Amniotic epithelial cell (primary cell): ENCODE results near the gene PHLDB1.

ENCODE experiments used
- DNase-seq: peaks from one replicate; pipeline ENCODE4 v3.0.0-alpha.2; 2010; ENCODE audit warnings: low read depth

Gene PHLDB1

DNA sequence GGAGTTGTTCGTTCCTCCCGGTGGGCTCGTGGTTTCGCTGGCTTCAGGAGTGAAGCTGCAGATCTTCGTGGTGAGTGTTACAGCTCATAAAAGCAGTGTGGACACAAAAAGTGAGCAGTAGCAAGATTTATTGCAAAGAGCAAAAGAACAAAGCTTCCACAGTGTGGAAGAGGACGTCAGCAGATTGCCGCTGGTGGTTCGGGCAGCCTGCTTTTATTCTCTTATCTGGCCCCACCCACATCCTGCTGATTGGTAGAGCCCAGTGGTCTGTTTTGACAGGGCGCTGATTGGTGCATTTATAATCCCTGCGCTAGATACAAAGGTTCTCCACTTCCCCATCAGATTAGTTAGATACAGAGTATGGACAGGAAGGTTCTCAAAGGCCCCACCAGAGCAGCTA lies 80.9 kb downstream of the PHLDB1 start:
- peak; percentile 17 for DNase-seq

DNA sequence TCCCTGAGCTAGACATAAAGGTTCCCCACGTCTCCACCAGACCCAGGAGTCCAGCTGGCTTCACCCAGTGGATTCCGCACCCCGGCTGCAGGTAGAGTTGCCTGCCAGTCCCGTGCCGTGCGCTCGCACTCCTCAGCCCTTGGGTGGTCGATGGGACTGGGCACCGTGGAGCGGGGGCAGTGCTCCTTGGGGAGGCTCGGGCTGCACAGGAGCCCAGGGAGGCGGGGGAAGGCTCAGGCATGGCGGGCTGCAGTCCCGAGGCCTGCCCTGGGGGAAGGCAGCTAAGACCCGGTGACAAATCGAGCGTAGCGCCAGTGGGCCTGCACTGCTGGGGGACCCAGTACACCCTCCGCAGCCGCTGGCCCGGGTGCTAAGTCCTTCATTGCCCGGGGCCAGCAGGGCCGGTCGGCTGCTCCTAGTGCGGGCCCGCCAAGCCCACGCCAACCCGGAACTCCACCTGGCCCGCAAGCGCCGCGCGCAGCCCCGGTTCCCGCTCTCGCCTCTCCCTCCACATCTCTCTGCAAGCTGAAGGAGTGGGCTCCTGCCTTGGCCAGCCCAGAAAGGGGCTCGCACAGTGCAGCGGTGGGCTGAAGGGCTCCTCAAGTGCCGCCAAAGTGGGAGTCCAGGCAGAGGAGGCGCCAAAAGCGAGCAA lies 81.6 kb downstream of the PHLDB1 start:
- no peak for DNase-seq

DNA sequence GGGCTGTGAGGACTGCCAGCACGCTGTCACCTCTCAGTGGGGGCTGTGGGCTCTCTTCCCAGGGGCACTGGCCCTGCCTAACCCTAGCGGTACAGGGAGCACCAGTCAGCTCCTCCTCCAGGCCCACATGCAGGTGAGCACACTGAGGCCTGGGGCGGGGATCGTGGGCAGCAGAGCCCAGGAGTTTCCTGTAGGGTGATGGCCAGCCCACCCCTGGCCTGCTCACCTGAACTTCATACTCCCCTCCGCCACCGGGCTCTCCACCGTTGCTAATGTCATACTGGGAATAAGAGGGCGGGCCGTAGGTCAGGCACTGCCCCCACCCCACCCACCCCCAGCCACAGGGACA lies 82.1 kb downstream of the PHLDB1 start:
- no peak for DNase-seq

DNA sequence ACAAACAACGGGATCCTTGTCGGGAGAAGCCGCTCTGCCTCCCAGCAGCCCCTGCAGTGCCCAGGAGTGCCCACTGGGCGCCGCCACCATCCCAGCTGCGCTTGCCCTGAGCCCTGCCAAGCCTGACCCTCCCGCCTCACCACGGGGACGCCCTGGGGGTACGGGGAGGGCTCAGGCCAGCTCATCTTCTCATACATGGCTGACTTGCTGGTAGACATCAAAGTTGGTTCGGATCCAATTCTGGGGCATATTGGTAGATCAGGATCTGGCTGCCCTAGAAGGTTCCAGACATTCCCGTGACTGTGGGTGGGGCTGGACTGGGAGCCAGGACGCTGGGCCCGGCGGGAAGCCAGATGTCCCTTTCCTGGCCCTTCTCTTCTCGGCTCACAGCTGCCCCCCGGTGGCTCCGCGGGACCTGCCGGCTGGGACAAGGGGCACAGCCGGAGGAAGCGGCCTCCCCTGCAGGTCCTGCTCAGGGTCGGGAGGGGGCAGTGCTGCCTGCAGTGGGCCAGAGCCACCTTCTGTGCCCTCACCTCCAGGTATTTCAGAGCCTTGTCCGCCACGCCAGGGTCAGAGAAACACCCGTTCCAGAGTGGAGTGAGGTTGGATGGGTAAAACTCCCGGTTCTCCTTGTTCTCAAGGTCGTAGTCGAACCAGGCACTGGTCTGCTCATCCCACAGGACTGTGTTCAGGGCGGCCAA lies 82.6 kb downstream of the PHLDB1 start:
- DNase-seq = peak; percentile 85

DNA sequence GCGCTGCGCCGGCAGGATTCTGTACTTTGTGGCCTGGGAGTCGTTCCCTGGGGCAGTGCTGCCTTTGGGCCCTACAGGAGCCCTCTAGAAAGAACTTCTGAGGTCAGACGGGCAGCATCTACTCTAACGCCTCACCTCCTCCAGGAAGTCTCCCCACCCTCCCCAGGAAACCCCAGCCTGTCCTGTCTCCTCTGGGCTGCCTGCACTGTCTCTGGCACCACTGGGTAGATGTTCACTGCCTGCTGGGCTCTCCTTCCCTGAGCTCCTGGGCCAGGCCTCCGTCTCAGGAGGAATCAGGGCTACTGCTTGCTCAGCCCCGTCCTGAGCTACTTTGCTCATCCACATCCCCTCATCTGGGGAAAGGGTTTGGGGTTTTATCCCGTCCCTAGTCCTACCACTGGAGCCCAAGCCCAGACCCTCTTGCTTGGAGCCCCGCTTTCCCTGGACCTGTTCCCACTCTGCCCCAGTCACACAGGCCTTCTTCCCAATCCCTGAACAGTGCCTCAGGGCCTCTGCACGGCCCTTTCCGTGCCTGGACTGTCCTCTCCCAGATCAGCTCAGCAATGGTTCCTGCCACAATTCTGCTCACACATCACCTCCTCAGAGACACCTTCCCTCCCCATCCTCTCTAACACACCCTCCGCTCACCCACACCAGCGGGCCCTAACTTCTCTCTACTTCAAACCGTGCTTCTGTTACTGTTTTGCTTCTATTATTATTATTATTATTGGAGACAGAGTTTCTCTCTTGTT lies 83.3 kb downstream of the PHLDB1 start:
- no peak for DNase-seq

- peak; percentile 94 for DNase-seq
Observed at GRCh38 chr11:118691926-118692830, 84.8 kb downstream of the PHLDB1 start.

DNA sequence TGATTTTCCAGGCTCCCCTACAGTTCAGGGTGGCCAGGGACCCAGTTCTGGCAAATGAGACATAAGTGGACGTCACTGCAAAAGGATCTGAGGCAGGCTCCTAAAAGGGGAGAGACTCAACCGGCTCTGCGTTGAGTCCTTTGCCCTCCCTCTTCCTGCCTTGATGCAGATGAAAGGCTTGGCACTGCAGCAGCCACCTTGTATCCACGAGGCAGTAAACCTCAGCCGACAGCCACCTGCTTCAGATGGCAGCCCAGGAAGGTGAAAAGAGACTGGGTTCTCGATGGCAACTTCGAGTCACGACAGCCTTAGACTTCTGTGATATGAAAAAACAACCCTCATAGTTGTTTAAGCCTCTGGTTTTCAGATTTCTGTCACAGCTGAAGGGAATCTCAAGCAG lies 86.8 kb downstream of the PHLDB1 start:
- no peak for DNase-seq

GRCh38 chr11:118694771-118695170 lies 87.4 kb downstream of the PHLDB1 start:
- DNase-seq = no peak

DNA sequence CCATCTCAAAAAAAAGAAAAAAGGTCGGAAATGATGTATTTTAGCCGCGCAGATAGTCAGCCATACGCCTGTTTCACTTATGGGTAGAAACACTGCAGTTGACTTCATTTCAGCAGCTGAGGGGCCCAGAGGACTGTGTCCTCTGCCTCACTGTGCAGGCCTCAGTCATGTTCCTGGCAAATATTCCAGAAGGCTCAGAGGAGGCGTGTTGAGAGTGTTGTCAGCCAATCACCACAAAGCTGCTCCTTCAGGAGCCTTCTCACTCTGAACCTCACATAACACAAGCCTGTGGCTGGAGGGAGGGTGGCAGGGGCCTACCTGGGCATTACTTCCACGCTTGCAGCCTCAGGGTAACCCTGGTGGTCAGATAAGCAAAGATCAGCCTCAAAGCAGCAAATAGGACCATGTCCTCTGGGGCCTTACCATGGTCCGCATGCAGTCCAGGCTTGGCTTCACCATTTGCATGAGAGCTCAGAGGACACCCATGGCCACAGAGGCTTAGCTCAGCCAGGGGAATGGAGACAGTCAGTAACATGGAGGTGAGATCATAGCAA lies 89.3 kb downstream of the PHLDB1 start:
- DNase-seq = no peak

- DNase-seq = no peak
Observed at GRCh38 chr11:118697346-118697745, 89.9 kb downstream of the PHLDB1 start.

GRCh38 chr11:118699506-118700220 lies 92.2 kb downstream of the PHLDB1 start:
- no peak for DNase-seq

DNA sequence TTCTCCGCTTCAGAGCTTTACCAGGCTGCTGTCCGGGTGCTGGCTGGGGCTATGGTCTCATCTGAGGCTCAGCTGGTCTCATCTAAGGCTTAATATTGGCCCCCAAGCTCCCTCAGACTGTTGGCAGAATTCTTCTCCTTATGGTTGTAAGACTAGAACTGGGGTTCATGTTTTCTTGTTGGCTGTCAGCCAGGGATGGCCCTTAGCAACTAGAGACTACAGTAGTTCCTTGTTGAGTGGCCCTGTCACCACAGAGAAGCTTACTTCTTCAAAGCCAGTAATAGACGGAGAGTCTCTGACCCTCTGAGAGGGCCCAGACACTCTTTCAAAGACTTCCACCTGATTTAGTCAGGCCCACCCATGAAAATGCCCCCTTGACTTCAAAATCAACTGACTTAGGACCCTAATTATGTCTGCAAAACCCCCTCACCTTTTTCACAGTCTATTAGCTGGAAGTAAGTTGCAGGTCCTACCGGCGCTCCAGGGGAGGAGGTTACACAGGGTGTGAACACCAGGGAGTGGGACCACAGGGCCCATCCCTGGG lies 96.2 kb downstream of the PHLDB1 start:
- no peak for DNase-seq

DNA sequence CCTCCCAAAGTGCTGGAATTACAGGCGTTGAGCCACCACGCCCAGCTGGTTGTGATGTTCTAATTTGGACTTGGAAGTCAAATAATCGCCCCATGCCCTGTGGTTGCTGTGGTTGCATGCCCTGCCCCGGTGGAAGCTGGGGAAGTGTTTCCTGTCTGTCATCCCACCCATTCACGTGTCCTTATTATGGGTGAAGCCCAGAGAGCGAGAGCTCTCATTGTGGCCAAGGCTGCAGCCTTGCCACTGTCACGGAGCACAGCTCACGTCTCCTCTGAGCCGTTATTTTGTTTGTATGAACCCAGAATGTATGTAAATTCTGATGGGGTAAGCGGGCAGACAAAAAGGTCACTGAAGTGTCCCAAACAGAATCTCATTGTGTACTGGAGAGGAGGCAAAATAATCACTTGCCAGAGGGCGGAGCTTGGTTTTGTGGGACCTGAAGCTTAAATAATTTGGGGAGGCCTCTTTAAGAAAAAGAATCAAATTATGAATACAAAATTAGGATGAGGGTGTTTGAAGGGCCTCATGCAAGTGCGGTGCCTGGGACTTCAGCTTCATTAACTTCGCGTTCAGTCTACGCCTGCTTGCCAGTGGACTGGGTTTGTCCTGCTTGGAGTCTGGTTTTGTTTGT lies 97.8 kb downstream of the PHLDB1 start:
- DNase-seq = no peak

GRCh38 chr11:118705791-118706545 lies 98.6 kb downstream of the PHLDB1 start:
- no peak for DNase-seq

DNA sequence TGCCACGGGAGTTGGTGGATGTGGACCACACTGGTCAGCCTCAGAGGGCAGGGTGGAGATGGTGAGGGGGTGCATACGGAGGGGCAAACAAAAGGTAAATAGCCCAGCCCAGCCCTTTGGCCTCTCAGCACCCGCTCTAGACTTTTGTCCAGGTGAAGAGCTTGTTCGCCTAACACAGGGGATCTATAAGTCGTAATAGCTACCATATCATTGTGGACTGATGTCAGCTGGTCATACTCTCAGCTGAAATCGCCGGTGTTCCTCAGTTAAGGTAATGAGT lies 99.1 kb downstream of the PHLDB1 start:
- DNase-seq = no peak
